ENCODE results near the gene CENPF. TPM values are rescaled to one million over a fixed set of nuclear protein-coding genes. Genes with fewer than 3 reads are reported as not detected.

Gene CENPF
- total RNA-seq, 1 donor from 2014 or later, result 62.1 TPM

DNA sequence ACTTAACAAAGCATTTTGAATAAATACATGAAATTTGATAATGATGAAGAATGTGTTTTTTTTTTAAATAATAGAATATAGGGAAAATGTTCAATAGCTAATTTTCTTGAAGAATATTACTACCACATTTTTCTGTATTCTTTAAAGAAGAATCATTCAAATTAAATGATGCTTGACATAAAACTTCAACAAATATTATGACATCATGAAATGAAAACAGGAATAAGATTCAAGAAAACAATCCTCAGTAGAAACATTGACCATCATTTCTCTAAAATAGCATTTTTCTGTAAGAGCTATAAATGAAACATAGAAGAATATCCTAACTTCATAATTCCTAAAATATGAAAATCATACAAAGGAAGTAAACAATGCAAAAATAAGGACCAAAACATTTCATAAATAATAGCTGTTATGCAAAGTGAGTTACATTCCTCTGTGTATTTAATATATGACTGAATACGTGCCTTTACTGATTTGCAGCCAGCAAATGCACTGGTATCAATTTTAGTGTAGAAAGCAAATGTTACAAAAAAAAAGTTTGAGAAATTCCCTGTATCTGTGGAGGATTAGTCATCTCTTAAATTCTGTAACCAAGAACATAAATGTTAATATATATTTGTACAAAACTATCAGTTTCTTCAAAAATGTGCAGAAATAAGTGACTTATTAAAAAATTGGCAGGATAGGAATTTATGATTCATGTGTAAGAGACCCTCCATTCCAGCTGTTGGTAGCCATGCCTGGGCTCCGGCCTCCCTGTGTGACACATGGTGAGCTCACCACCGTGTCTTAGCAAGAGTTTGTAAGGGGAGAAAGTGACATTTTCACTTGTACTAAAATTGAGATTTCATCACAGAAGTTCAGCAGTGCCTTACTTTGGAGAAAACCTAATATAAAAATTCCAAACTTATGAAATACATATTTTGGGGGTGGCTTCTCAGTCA lies 36.6 kb upstream of the CENPF start:
- H3K27me3 Mint-ChIP-seq, result no peaks in the 10 kb centered on the region
- no peak overlapping the region for H3K4me3 Mint-ChIP-seq (ENCODE audit: low read depth)
- DNase-seq (ENCODE audit: low spot score, unreplicated experiment), result no peak
- H3K4me1 Mint-ChIP-seq (ENCODE audit: low read depth), result no peaks in the 10 kb centered on the region
- TF ChIP-seq, protein P1, sequence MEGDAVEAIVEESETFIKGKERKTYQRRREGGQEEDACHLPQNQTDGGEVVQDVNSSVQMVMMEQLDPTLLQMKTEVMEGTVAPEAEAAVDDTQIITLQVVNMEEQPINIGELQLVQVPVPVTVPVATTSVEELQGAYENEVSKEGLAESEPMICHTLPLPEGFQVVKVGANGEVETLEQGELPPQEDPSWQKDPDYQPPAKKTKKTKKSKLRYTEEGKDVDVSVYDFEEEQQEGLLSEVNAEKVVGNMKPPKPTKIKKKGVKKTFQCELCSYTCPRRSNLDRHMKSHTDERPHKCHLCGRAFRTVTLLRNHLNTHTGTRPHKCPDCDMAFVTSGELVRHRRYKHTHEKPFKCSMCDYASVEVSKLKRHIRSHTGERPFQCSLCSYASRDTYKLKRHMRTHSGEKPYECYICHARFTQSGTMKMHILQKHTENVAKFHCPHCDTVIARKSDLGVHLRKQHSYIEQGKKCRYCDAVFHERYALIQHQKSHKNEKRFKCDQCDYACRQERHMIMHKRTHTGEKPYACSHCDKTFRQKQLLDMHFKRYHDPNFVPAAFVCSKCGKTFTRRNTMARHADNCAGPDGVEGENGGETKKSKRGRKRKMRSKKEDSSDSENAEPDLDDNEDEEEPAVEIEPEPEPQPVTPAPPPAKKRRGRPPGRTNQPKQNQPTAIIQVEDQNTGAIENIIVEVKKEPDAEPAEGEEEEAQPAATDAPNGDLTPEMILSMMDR (IDR thresholded peaks at IDR 0.05; ENCODE audit: unreplicated experiment), result no peak
- H3K27ac Mint-ChIP-seq, result no peak overlapping the region
- H3K36me3 Mint-ChIP-seq (ENCODE audit: insufficient read depth), result no peaks in the 10 kb centered on the region
- H3K9me3 Mint-ChIP-seq (ENCODE audit: low read depth), result no peaks in the 10 kb centered on the region

DNA sequence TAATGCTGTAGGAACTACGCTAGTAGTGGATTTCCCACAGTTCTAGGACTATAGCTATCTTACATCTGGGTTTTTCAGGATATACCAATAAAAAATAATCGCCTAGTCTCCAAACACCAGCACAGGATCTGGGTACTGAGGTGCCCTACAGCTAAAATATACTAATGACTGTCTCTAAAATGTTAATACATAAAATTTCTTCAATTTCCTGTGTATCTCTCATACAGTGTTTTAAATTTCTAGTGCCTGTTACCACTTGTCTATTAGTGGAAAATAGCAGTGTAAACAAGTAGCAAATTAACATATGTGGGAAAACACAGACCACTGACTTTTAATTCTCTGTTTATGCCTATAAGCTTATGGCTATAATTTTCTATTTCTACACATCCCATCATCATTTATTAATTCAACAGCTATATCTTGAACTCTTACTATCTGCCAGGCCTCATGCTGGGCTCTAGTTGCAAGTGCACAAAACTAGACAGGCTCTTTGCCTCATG lies 35.5 kb upstream of the CENPF start:
- H3K9me3 Mint-ChIP-seq (ENCODE audit: low read depth), result no peaks in the 10 kb centered on the region
- no peaks in the 10 kb centered on the region for H3K36me3 Mint-ChIP-seq (ENCODE audit: insufficient read depth)
- no peak overlapping the region for H3K27ac Mint-ChIP-seq
- TF ChIP-seq, protein P1 (IDR thresholded peaks at IDR 0.05; ENCODE audit: unreplicated experiment), result no peak
- H3K4me1 Mint-ChIP-seq (ENCODE audit: low read depth), result no peaks in the 10 kb centered on the region
- DNase-seq (ENCODE audit: low spot score, unreplicated experiment), result no peak
- H3K27me3 Mint-ChIP-seq, result no peaks in the 10 kb centered on the region
- no peak overlapping the region for H3K4me3 Mint-ChIP-seq (ENCODE audit: low read depth)

DNA sequence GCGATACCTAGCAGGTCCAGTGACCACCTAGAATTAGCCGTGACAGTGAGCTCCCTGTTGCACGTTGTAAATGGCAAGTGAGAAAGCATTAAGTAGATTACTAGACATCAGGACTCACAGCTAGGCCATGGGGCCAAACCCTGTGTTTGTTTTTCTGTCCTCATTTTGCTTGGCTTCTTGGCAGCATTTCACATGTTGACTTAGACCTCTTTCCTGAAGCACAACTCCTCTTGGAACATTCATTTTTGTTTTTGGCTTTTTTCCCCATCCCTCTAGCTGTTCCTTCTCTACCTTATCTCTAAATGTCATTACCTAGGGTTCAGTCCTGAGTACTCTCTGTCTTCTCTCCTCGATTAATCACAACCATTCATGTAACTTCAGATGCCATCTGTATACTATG lies 34.7 kb upstream of the CENPF start:
- H3K27me3 Mint-ChIP-seq, result no peaks in the 10 kb centered on the region
- H3K4me1 Mint-ChIP-seq (ENCODE audit: low read depth), result no peaks in the 10 kb centered on the region

DNA sequence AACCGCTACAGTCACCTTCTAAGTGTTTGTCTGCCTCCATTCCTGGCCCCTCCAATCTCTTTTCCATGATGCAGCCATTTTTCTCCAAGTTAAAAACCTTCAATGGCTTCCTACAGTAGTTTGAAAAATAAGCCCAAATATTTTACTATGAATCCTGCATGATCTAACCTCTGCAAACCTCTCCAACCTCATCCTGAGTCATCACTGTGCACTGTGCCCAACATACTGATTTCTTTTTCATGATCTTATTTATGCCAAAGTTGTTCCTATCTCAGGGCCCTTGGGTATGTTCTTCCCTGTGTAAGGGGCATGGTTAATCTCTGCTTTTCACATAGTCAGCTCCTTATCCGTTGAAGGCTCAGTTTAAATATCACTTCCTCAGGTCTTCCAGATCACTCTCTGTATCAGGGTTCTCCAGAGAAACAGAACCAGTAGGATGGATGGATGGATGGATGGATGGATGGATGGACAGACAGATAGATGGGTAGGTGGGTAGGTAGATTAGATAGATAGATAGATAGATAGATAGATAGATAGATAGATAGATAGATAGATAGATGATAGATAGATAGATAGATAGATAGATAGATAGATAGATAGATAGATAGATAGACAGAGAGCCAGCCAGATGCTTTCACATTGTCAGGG lies 33.5 kb upstream of the CENPF start:
- H3K27ac Mint-ChIP-seq, result no peak overlapping the region
- TF ChIP-seq, protein P1 (IDR thresholded peaks at IDR 0.05; ENCODE audit: unreplicated experiment), result no peak

More for the DNA sequence above, 34.7 kb upstream of the CENPF start:
- H3K36me3 Mint-ChIP-seq (ENCODE audit: insufficient read depth), result no peaks in the 10 kb centered on the region
- no peak overlapping the region for H3K27ac Mint-ChIP-seq
- TF ChIP-seq, protein P1 (IDR thresholded peaks at IDR 0.05; ENCODE audit: unreplicated experiment), result no peak
- DNase-seq (ENCODE audit: low spot score, unreplicated experiment), result no peak
- no peak overlapping the region for H3K4me3 Mint-ChIP-seq (ENCODE audit: low read depth)
- no peaks in the 10 kb centered on the region for H3K9me3 Mint-ChIP-seq (ENCODE audit: low read depth)

DNA sequence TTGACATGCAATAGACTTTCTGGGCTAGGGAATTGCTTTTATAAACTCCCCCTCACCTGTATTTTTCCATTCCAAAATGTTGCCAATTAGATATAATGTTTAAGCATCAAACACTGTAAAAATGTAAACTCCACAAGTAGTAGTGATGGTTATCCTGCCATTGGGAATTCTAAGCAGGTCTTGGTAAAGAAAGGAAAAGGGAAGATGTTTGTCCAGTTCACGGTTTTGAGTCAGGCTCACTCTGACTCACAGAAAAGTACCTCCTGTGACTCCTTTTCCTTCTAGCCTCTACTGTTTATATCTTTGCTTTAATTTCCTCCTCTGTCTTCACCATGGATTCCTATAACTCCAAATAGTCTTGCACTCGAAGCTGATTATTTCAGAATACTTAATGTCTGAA lies 32.6 kb upstream of the CENPF start:
- Mint-ChIP-seq H3K4me3 (ENCODE audit: low read depth) (no peak overlapping the region), H3K4me1 (ENCODE audit: low read depth) (no peaks in the 10 kb centered on the region), H3K27ac (no peak overlapping the region), H3K36me3 (ENCODE audit: insufficient read depth) (no peaks in the 10 kb centered on the region), H3K27me3 (no peaks in the 10 kb centered on the region), H3K9me3 (ENCODE audit: low read depth) (no peaks in the 10 kb centered on the region)
- no peak for DNase-seq (ENCODE audit: low spot score, unreplicated experiment)
- TF ChIP-seq, protein P1 (IDR thresholded peaks at IDR 0.05; ENCODE audit: unreplicated experiment), result no peak

More for the DNA sequence above, 33.5 kb upstream of the CENPF start:
- Mint-ChIP-seq H3K27me3 (no peaks in the 10 kb centered on the region), H3K4me1 (ENCODE audit: low read depth) (no peaks in the 10 kb centered on the region), H3K4me3 (ENCODE audit: low read depth) (no peak overlapping the region), H3K36me3 (ENCODE audit: insufficient read depth) (no peaks in the 10 kb centered on the region), H3K9me3 (ENCODE audit: low read depth) (no peaks in the 10 kb centered on the region)
- DNase-seq (ENCODE audit: low spot score, unreplicated experiment), result no peak
